Glutamatergic neuron (in vitro differentiated cells): ENCODE data around the gene GAGE1. TPM values are rescaled to one million over a fixed set of nuclear protein-coding genes. Genes with fewer than 3 reads are reported as not detected.

ENCODE experiments used
- total RNA-seq: library from RNA; stranded (reverse); fragmentation: NEBNext Ultra II Directional; extraction: Animal tissue kit (Norgen Biotek cat#: 25700); gene quantifications from one replicate; pipeline ENCODE4 v1.2.1, GENCODE V29; 2021; ENCODE audit not compliant: unreplicated experiment

The GAGE1 gene
- total RNA-seq, 1 donor from 2014 or later, result not detected

Other genes with a start within 250 kb of the GAGE1 start
- not detected for gene GAGE12C, start 66.8 kb upstream of the GAGE1 start, total RNA-seq
- gene GAGE12D, start 57.3 kb upstream of the GAGE1 start, total RNA-seq, result not detected
- not detected for gene GAGE12E, start 47.7 kb upstream of the GAGE1 start, total RNA-seq
- gene GAGE12F, start 38.2 kb upstream of the GAGE1 start, total RNA-seq, result not detected
- not detected for gene GAGE12G, start 28.6 kb upstream of the GAGE1 start, total RNA-seq
- gene GAGE12H, start 19.1 kb upstream of the GAGE1 start, total RNA-seq, result not detected
- not detected for gene GAGE2A, start 9.5 kb upstream of the GAGE1 start, total RNA-seq
- not detected for gene PAGE1, start 97.0 kb downstream of the GAGE1 start, total RNA-seq
- gene PAGE4, start 230.3 kb downstream of the GAGE1 start, total RNA-seq, result not detected